Hepatocyte (in vitro differentiated cells): ENCODE measurements around the gene TNPO3.

Experiments
- CTCF ChIP-seq: fragments of 200-600 bp; sonication (generic); IDR thresholded peaks from 2 replicates; pipeline ENCODE4 v1.5.1; 2016; ENCODE audit warnings: antibody characterized with exemption, mild to moderate bottlenecking; ENCODE audit not compliant: poor library complexity
- EZH2 ChIP-seq: fragments of 200-600 bp; sonication (generic); IDR thresholded peaks from 2 replicates; pipeline ENCODE4 v1.6.1; 2016; ENCODE audit warnings: antibody characterized with exemption, mild to moderate bottlenecking, borderline replicate concordance
- EZH2phosphoT487 ChIP-seq: fragments of 200-600 bp; sonication (generic); IDR thresholded peaks from one replicate; pipeline ENCODE4 v1.6.1; 2018; ENCODE audit warnings: antibody characterized with exemption, mild to moderate bottlenecking, low read depth, moderate library complexity; ENCODE audit not compliant: unreplicated experiment, severe bottlenecking

DNA sequence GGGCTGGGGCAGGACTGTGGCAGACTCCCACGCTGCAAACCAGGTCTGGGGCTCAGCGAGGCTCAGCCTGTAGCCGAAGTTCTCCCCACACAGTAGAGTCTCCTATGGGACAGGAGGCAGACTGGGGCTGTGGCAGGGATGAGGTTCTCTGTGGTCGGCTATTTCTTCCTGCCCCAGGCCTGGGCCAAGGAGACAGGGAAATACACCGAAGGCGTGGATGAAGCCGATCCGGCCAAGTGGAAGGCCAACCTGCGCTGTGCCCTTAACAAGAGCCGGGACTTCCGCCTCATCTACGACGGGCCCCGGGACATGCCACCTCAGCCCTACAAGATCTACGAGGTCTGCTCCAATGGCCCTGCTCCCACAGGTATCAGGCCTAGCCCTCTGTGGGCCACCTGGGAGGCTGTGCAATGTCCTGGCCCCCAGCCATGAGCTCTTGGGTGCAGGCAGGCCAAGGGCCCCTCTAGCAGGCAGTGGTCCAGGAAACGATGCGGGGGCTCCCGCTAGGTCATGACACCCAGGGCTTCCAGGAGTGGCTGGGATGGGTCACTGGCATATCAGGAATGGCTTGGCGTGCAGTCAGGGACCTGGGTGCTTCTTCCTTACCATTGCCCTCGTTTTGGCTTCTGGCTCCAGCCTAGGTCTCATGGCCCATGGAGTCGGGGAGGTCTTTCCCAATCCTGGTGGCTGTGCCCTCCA lies 109.1 kb downstream of the TNPO3 start:
- TF ChIP-seq CTCF (no peak), EZH2phosphoT487 (no peak), EZH2 (no peak)
